B cell (primary cell): ENCODE data around the gene RTKN. TPM values are rescaled to one million over a fixed set of nuclear protein-coding genes. Genes with fewer than 3 reads are reported as not detected.
"Not testable (repeated sequence)": the region's sequence is repeated elsewhere in the genome, so short reads cannot be mapped to it uniquely, and the experiment has no call there.

Experiments used
- ATAC-seq: fragments of 200-7000 bp; cut with Tn5 transposase; one replicate; pipeline ENCODE4 v1.10.0; 2021; ENCODE audit warnings: low read depth, mild to moderate bottlenecking, moderate number of reproducible peaks, moderate library complexity
- CTCF ChIA-PET: fragments of 350-600 bp; sonication (Branson Sonifier 250); formaldehyde crosslinking; loops from one replicate; lab custom pipeline; 2021; ENCODE audit warnings: antibody characterized with exemption, inconsistent platforms; lab: Charles Lee
- POLR2A ChIA-PET: fragments of 350-600 bp; sonication (Branson Sonifier 250); formaldehyde crosslinking; loops from one replicate; lab custom pipeline; 2021; ENCODE audit warnings: antibody characterized with exemption; lab: Charles Lee
- DNase-seq: peaks from one replicate; pipeline ENCODE4 v3.0.0; 2013
- H2AFZ ChIP-seq: 2 replicates; pipeline ENCODE4 v1.6.1; 2012; ENCODE audit warnings: mild to moderate bottlenecking, low read depth, low read length; ENCODE audit not compliant: insufficient read depth, poor library complexity, severe bottlenecking
- H3K27ac ChIP-seq, 2 donors: 1 replicate in 1 of 2; 2 replicates in 1 of 2; pipeline ENCODE4 v1.5.1; 2012 to 2013; ENCODE audit warnings: low read length in 2 of 2, mild to moderate bottlenecking in 2 of 2, moderate library complexity in 1 of 2
- H3K27me3 ChIP-seq, 4 experiments: fragments of 200-600 bp in 1 of 4; sonication (generic) in 1 of 4; replicated peaks in 1 of 4; 1 replicate in 2 of 4; 2 replicates in 2 of 4; pipeline versions ENCODE4 v1.6.1 to v1.7.0; 2013 to 2016; ENCODE audit warnings: low read length in 3 of 4, mild to moderate bottlenecking in 2 of 4, mixed read lengths in 1 of 4, moderate library complexity in 1 of 4; ENCODE audit not compliant: insufficient read depth in 4 of 4, control insufficient read depth in 3 of 4; ENCODE audit errors: control extremely low read depth in 1 of 4
- H3K36me3 ChIP-seq, 2 experiments: replicated peaks in 1 of 2; 1 replicate in 1 of 2; 2 replicates in 1 of 2; pipeline versions ENCODE4 v1.6.1 to v1.7.1; 2013; ENCODE audit warnings: low read length in 1 of 2; ENCODE audit not compliant: insufficient read depth in 2 of 2, control insufficient read depth in 1 of 2; ENCODE audit errors: control extremely low read depth in 1 of 2, extremely low read depth in 1 of 2
- H3K4me1 ChIP-seq, 2 donors: fragments of 200-600 bp in 1 of 2; sonication (generic) in 1 of 2; 1 replicate in 1 of 2; 2 replicates in 1 of 2; pipeline versions ENCODE4 v1.5.1 to v1.6.1; 2013 to 2017; ENCODE audit warnings: low read length in 2 of 2; ENCODE audit not compliant: control insufficient read depth in 2 of 2, insufficient read depth in 2 of 2
- H3K4me2 ChIP-seq: replicated peaks from 2 replicates; pipeline ENCODE3; 2012; ENCODE audit warnings: mild to moderate bottlenecking, low read depth, low read length; ENCODE audit not compliant: poor library complexity, severe bottlenecking
- H3K4me3 ChIP-seq, 5 experiments: fragments of 200-600 bp in 1 of 5; sonication (generic) in 1 of 5; 1 replicate in 3 of 5; 2 replicates in 2 of 5; pipeline versions ENCODE4 v1.5.1 to v1.7.0; 2011 to 2016; ENCODE audit warnings: low read length in 4 of 5, mild to moderate bottlenecking in 4 of 5, low read depth in 2 of 5, control low read depth in 1 of 5, moderate library complexity in 1 of 5; ENCODE audit not compliant: insufficient read depth in 1 of 5; ENCODE audit errors: control extremely low read depth in 1 of 5, extremely low read depth in 1 of 5
- H3K79me2 ChIP-seq: fragments of 200-600 bp; sonication (generic); one replicate; pipeline ENCODE4 v1.6.0; 2016; ENCODE audit warnings: low read length; ENCODE audit not compliant: control insufficient read depth, insufficient read depth
- H3K9ac ChIP-seq: fragments of 200-600 bp; sonication (generic); 2 replicates; pipeline ENCODE4 v1.6.1; 2017; ENCODE audit warnings: mild to moderate bottlenecking, low read length, moderate library complexity
- H3K9me3 ChIP-seq, 3 donors: one replicate each; pipeline versions ENCODE4 v1.6.1 to v1.7.1; 2013; ENCODE audit warnings: low read length in 2 of 3; ENCODE audit not compliant: control insufficient read depth in 2 of 3, insufficient read depth in 1 of 3; ENCODE audit errors: control extremely low read depth in 1 of 3
- H4K20me1 ChIP-seq: 2 replicates; pipeline ENCODE4 v1.6.0; 2012; ENCODE audit warnings: mild to moderate bottlenecking, low read length; ENCODE audit not compliant: insufficient read depth, control insufficient read depth, poor library complexity, severe bottlenecking
- H3K27ac Mint-ChIP-seq: one replicate; pipeline ENCODE4 v1.8.0; 2021; ENCODE audit warnings: mixed read lengths
- H3K27me3 Mint-ChIP-seq: one replicate; pipeline ENCODE4 v1.8.0; 2021; ENCODE audit warnings: mixed read lengths
- H3K4me1 Mint-ChIP-seq: one replicate; pipeline ENCODE4 v1.8.0; 2021; ENCODE audit warnings: mixed read lengths
- H3K4me3 Mint-ChIP-seq: one replicate; pipeline ENCODE4 v1.8.0; 2021; ENCODE audit warnings: mixed read lengths
- H3K9me3 Mint-ChIP-seq: one replicate; pipeline ENCODE4 v1.8.0; 2022; ENCODE audit warnings: mixed read lengths; ENCODE audit not compliant: insufficient read depth
- EZH2 ChIP-seq: IDR thresholded peaks from 2 replicates; pipeline ENCODE4 v1.6.1; 2012; ENCODE audit warnings: borderline replicate concordance, low read depth, mild to moderate bottlenecking, moderate library complexity, low read length; ENCODE audit not compliant: insufficient read depth, poor library complexity, severe bottlenecking
- WGBS: methylation state at CpG from one replicate; pipeline ENCODE4 v1.1.5; 2013; ENCODE audit warnings: missing lambda C conversion rate; ENCODE audit not compliant: insufficient coverage; 5-methylcytosine and 5-hydroxymethylcytosine counted together
- intact Hi-C: fragments of 100-400 bp; cut with micrococcal nuclease; formaldehyde crosslinking; loops from one replicate; pipeline ENCODE4 v1.10.0; 2022
- polyA plus RNA-seq: library from polyadenylated mRNA; depleted of rRNA; stranded (reverse); fragments of >200 nt; gene quantifications from 2 replicates; pipeline ENCODE4 v1.2.3, GENCODE V29; 2012
- total RNA-seq, 2 donors: library from RNA; stranded (reverse); fragments of 120-200 nt in 1 of 2; gene quantifications; 1 replicate in 1 of 2; 2 replicates in 1 of 2; pipeline versions ENCODE4 v1.2.3 to v1.2.4, GENCODE V29; 2013 to 2022
- TF ChIP-seq, protein P1 (sequence below): fragments of 200-600 bp; IDR thresholded peaks from one replicate; pipeline ENCODE4 v1.8.0; 2022; ENCODE audit warnings: antibody characterized with exemption, mild to moderate bottlenecking

RTKN gene
- total and polyA plus RNA-seq, 2 donors (not counting 1 experiment from before 2014, with no cell fraction given) = 5.1 to 10.5 TPM

DNA sequence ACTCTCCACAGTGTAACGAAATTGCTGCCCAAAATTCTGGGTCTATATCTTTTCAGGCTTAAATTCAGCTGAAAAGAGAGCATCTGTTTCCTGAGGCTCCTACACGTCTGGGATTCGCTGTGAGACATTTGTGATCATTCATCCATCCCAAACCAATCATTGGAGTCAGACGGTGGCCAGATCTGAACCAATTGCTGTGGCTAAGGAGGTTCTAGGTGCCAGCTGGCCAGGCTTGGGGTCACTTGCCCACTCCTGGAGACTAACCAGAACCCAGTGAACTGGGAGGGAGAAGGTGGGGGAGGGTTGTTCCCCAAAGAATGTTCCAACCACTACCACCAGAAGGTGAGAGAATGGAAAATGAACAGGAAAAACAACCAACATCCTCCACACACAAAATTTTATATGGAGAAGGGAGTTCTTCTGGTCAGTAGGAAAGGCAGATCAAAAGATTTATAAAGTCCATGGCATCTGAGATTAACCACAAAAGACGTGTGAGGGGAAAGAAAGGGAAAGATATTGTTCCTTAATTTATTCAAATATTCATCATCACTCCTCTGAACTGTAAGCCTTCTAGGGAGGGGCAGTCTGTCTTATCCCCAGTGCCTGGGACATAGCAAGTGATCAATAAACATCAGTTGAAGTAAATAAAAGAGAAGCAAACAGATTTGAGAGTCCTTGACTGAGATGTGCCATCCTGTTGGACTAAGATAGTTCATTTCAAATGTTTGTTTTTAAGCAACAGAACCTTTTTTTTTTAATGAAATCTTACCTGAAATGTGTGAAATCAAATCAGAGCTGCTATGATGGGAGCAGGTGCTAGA, 3.0 kb upstream of the RTKN start:
- TF ChIP-seq, protein P1, sequence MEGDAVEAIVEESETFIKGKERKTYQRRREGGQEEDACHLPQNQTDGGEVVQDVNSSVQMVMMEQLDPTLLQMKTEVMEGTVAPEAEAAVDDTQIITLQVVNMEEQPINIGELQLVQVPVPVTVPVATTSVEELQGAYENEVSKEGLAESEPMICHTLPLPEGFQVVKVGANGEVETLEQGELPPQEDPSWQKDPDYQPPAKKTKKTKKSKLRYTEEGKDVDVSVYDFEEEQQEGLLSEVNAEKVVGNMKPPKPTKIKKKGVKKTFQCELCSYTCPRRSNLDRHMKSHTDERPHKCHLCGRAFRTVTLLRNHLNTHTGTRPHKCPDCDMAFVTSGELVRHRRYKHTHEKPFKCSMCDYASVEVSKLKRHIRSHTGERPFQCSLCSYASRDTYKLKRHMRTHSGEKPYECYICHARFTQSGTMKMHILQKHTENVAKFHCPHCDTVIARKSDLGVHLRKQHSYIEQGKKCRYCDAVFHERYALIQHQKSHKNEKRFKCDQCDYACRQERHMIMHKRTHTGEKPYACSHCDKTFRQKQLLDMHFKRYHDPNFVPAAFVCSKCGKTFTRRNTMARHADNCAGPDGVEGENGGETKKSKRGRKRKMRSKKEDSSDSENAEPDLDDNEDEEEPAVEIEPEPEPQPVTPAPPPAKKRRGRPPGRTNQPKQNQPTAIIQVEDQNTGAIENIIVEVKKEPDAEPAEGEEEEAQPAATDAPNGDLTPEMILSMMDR = no peak
- no peak for TF ChIP-seq EZH2
- Histone ChIP-seq H3K27me3 (peaks cover 0 to 41% (median 13%) of the 10 kb centered on the region in 4 experiments), H3K79me2 (no peaks in the 10 kb centered on the region), H3K36me3 (no peaks in the 10 kb centered on the region), H3K4me1 (peaks cover 25 to 29% of the 10 kb centered on the region in 2 donors), H2AFZ (no peak overlapping the region), H3K27ac (no peak overlapping the region), H3K9ac (no peak overlapping the region), H3K4me3 (no peak overlapping the region), H4K20me1 (no peaks in the 10 kb centered on the region), H3K9me3 (peaks cover 0 to 9% (median 0%) of the 10 kb centered on the region in 3 donors), H3K4me2 (no peak overlapping the region)
- intact Hi-C loops = no loop called here
- H3K4me1 Mint-ChIP-seq = peaks cover 18% of the 10 kb centered on the region
- ChIA-PET CTCF (no interaction called here), POLR2A (interaction anchor here (1.3 kb wide), 1 partner anchor 10 kb away, joined by 3 read pairs; no protein-coding TSS in a partner anchor)
- WGBS = 10% methylated on average over 3 of the region's 5 CpGs
- peaks cover 19% of the 10 kb centered on the region for H3K27me3 Mint-ChIP-seq
- H3K27ac Mint-ChIP-seq = no peak overlapping the region
- ATAC-seq (no peak), DNase-seq (no peak)
- no peaks in the 10 kb centered on the region for H3K9me3 Mint-ChIP-seq
- no peak overlapping the region for H3K4me3 Mint-ChIP-seq

DNA sequence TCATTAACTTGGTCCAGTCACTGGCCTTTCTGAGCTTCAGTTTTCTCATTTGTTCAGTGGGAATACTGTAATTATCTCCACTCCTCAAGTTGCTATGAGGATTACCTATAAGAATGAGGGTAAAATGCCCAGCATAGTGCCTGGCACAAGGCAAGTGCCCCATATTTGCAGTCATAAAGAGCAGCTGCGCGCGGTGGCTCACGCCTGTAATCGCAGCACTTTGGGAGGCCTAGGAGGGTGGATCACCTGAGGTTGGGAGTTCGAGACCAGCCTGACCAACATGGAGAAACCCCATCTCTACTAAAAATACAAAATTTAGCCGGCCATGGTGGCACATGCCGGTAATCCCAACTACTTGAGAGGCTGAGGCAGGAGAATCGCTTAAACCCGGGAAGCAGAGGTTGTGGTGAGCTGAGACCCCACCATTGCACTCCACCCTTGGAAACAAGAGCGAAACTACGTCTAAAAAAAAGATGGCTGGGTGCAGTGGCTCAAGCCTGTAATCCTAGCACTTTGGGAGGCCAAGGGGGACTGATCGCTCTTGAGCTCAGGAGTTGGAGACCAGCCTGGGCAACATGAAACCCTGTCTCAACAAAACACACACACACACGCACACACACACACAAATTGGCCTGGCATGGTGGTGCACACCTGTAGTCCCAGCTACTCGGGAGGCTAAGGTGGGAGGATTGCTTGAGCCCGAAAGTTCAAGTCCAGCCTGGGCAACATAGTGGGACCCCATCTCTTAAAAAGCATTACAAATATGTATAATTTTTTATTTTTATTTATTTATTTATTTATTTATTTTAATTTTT, 953 bp upstream of the RTKN start:
- Mint-ChIP-seq H3K27me3 (peaks cover 19% of the 10 kb centered on the region), H3K4me3 (peak overlapping the region; percentile 83), H3K4me1 (peaks cover 34% of the 10 kb centered on the region)
- Histone ChIP-seq H3K9ac (peak overlapping the region; percentile 57), H3K4me1 (peaks cover 29 to 36% of the 10 kb centered on the region in 2 donors), H3K27me3 (peaks cover 0 to 43% (median 13%) of the 10 kb centered on the region in 4 experiments), H3K4me2 (peak overlapping the region; percentile 95), H3K4me3 (peak overlapping the region in 1 of 5 experiments; percentile 60), H2AFZ (peak overlapping the region; percentile 81)
- ChIA-PET POLR2A (interaction anchor here (1.3 kb wide), 1 partner anchor 40 kb away, joined by 3 read pairs; the partner anchor contains the start of genes CCDC142 and TTC31), CTCF (interaction anchor here (1.0 to 1.8 kb wide), 3 partner anchors 12 to 58 kb away, joined by 3 to 4 read pairs (median 4); partner anchors contain the start of gene TTC31)
- 96% methylated on average over 6 of the region's 16 CpGs for WGBS
- H3K27ac ChIP-seq, H4K20me1 ChIP-seq, DNase-seq, intact Hi-C loops, H3K36me3 ChIP-seq, H3K9me3 ChIP-seq, H3K79me2 ChIP-seq, H3K9me3 Mint-ChIP-seq, H3K27ac Mint-ChIP-seq, ATAC-seq: not testable (repeated sequence)
